Ishikawa (cell line): ENCODE results near the gene SASH1.

Experiments used
- CEBPB ChIP-seq: IDR thresholded peaks from 2 replicates; pipeline ENCODE4 v1.6.1; 2012
- EGR1 ChIP-seq: IDR thresholded peaks from 2 replicates; pipeline ENCODE4 v1.6.1; 2012
- EP300 ChIP-seq: IDR thresholded peaks from 2 replicates; pipeline ENCODE4 v1.6.1; 2012; ENCODE audit warnings: borderline replicate concordance
- RAD21 ChIP-seq: IDR thresholded peaks from 2 replicates; pipeline ENCODE4 v1.6.1; 2012; ENCODE audit warnings: low read depth
- TAF1 ChIP-seq: IDR thresholded peaks from 2 replicates; pipeline ENCODE4 v1.6.1; 2012; ENCODE audit warnings: low read depth, mild to moderate bottlenecking
- ZBTB7A ChIP-seq: IDR thresholded peaks from 2 replicates; pipeline ENCODE4 v1.6.1; 2012; ENCODE audit warnings: low read depth

DNA sequence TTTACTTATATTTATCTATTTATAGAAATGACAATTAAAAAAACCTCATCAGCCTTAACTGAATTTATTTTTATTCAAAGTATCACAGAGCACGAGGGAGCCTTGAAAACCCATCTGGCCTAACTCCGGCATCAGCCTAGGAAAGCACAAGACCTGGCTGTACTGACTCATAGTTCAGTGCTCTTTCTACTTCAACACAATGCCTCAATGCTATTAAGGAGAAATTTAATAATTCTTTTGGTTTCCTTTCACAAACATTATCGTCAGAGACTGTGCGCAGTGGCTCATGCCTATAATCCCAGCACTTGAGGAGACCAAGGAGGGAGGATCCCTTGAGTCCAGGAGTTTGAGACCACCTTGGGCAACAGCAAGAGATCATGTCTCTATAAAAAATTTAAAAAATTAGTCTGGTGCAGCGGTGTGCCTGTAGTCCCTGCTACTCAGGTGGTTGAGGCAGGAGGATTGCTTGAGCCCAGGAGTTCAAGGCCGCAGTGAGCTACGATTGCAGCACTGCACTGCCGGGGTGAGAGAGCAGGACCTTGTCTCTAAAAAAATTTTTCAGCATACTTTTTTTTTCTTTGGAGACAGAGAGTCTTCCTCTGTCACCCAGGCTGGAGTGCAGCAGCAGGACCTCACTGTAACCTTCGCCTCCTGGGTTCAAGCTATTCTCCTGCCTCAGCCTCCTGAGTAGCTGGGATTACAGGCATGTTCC lies 1.9 kb upstream of the SASH1 start:
- no peak for TF ChIP-seq EP300
- TF ChIP-seq TAF1, result no peak
- no peak for TF ChIP-seq CEBPB
- no peak for TF ChIP-seq RAD21
- no peak for TF ChIP-seq ZBTB7A
- TF ChIP-seq EGR1, result no peak
